Hepatocyte (in vitro differentiated cells): ENCODE measurements around the gene CCDC158. TPM values are rescaled to one million over a fixed set of nuclear protein-coding genes. Genes with fewer than 3 reads are reported as not detected.

ENCODE experiments used
- DNase-seq: peaks from one replicate; pipeline ENCODE4 v3.0.0-alpha.2; 2016; ENCODE audit warnings: low spot score
- H2AFZ ChIP-seq: fragments of 200-600 bp; sonication (generic); 2 replicates; pipeline ENCODE4 v1.6.0; 2016; ENCODE audit warnings: antibody characterized with exemption, mild to moderate bottlenecking
- H3K27ac ChIP-seq: fragments of 200-600 bp; sonication (generic); 2 replicates; pipeline ENCODE4 v1.5.1; 2016; ENCODE audit warnings: mild to moderate bottlenecking
- H3K27me3 ChIP-seq: fragments of 200-600 bp; sonication (generic); 2 replicates; pipeline ENCODE4 v1.6.1; 2016
- H3K36me3 ChIP-seq: fragments of 200-600 bp; sonication (generic); replicated peaks from 2 replicates; pipeline ENCODE4 v1.5.1; 2016; ENCODE audit warnings: low read depth; ENCODE audit not compliant: insufficient read depth
- H3K4me1 ChIP-seq: fragments of 200-600 bp; sonication (generic); 2 replicates; pipeline ENCODE4 v1.5.1; 2016; ENCODE audit warnings: mild to moderate bottlenecking, moderate library complexity; ENCODE audit not compliant: insufficient read depth
- H3K4me2 ChIP-seq: fragments of 200-600 bp; sonication (generic); 2 replicates; pipeline ENCODE4 v1.6.0; 2016
- H3K4me3 ChIP-seq: fragments of 200-600 bp; sonication (generic); 2 replicates; pipeline ENCODE4 v1.5.1; 2016; ENCODE audit warnings: mild to moderate bottlenecking
- H3K79me2 ChIP-seq: fragments of 200-600 bp; sonication (generic); 2 replicates; pipeline ENCODE4 v1.6.0; 2017; ENCODE audit warnings: mild to moderate bottlenecking
- H3K9me2 ChIP-seq: fragments of 200-600 bp; sonication (generic); replicated peaks from 2 replicates; pipeline ENCODE4 v1.6.0; 2017; ENCODE audit warnings: mild to moderate bottlenecking; ENCODE audit not compliant: insufficient read depth
- H3K9me3 ChIP-seq: fragments of 200-600 bp; sonication (generic); 2 replicates; pipeline ENCODE4 v1.5.1; 2016; ENCODE audit warnings: low read depth, mild to moderate bottlenecking
- H4K20me1 ChIP-seq: fragments of 200-600 bp; sonication (generic); 2 replicates; pipeline ENCODE4 v1.6.0; 2016; ENCODE audit warnings: mild to moderate bottlenecking; ENCODE audit not compliant: insufficient read depth, poor library complexity, severe bottlenecking
- EZH2 ChIP-seq: fragments of 200-600 bp; sonication (generic); IDR thresholded peaks from 2 replicates; pipeline ENCODE4 v1.6.1; 2016; ENCODE audit warnings: antibody characterized with exemption, mild to moderate bottlenecking, borderline replicate concordance
- EZH2phosphoT487 ChIP-seq: fragments of 200-600 bp; sonication (generic); IDR thresholded peaks from one replicate; pipeline ENCODE4 v1.6.1; 2018; ENCODE audit warnings: antibody characterized with exemption, mild to moderate bottlenecking, low read depth, moderate library complexity; ENCODE audit not compliant: unreplicated experiment, severe bottlenecking
- WGBS: methylation state at CpG from one replicate; pipeline ENCODE4 v1.1.6; 2016; ENCODE audit warnings: low lambda C conversion rate; ENCODE audit errors: missing lambda C conversion rate; 5-methylcytosine and 5-hydroxymethylcytosine counted together
- polyA plus RNA-seq: library from polyadenylated mRNA; unstranded; fragments of >200 nt; fragmentation: Nextera tagmentation; extraction: Ambion mirVana; gene quantifications from 2 replicates; pipeline ENCODE4 v1.2.1, GENCODE V29; 2016
- total RNA-seq: library from RNA; depleted of rRNA; stranded (reverse); fragments of >200 nt; gene quantifications from 2 replicates; pipeline ENCODE4 v1.2.3, GENCODE V29; 2014
- TF ChIP-seq, protein P1 (sequence below): fragments of 200-600 bp; sonication (generic); IDR thresholded peaks from 2 replicates; pipeline ENCODE4 v1.5.1; 2016; ENCODE audit warnings: antibody characterized with exemption, mild to moderate bottlenecking; ENCODE audit not compliant: poor library complexity

Gene CCDC158
- total and polyA plus RNA-seq, 2 experiments from 2014 or later: 0.04 TPM; not detected in 1

- no peak overlapping the region for H3K4me3 ChIP-seq
- no peaks in the 10 kb centered on the region for H3K27me3 ChIP-seq
- H3K79me2 ChIP-seq: peaks cover 39% of the 10 kb centered on the region
- no peak overlapping the region for H2AFZ ChIP-seq
- TF ChIP-seq EZH2 (no peak), EZH2phosphoT487 (no peak)
- TF ChIP-seq, protein P1, sequence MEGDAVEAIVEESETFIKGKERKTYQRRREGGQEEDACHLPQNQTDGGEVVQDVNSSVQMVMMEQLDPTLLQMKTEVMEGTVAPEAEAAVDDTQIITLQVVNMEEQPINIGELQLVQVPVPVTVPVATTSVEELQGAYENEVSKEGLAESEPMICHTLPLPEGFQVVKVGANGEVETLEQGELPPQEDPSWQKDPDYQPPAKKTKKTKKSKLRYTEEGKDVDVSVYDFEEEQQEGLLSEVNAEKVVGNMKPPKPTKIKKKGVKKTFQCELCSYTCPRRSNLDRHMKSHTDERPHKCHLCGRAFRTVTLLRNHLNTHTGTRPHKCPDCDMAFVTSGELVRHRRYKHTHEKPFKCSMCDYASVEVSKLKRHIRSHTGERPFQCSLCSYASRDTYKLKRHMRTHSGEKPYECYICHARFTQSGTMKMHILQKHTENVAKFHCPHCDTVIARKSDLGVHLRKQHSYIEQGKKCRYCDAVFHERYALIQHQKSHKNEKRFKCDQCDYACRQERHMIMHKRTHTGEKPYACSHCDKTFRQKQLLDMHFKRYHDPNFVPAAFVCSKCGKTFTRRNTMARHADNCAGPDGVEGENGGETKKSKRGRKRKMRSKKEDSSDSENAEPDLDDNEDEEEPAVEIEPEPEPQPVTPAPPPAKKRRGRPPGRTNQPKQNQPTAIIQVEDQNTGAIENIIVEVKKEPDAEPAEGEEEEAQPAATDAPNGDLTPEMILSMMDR: no peak
- DNase-seq: no peak
- H3K4me1 ChIP-seq: peaks cover 27% of the 10 kb centered on the region
- 96% methylated on average over 3 of the region's 3 CpGs for WGBS
- no peak overlapping the region for H3K4me2 ChIP-seq
- H3K36me3 ChIP-seq: no peaks in the 10 kb centered on the region
- H3K9me2 ChIP-seq: no peaks in the 10 kb centered on the region
- H3K9me3 ChIP-seq: peaks cover 6% of the 10 kb centered on the region
- H3K27ac ChIP-seq: peak overlapping the region; percentile 83
- H4K20me1 ChIP-seq: no peaks in the 10 kb centered on the region
These were observed 118.0 kb downstream of the CCDC158 start for GRCh38 chr4:76302826-76303438.

DNA sequence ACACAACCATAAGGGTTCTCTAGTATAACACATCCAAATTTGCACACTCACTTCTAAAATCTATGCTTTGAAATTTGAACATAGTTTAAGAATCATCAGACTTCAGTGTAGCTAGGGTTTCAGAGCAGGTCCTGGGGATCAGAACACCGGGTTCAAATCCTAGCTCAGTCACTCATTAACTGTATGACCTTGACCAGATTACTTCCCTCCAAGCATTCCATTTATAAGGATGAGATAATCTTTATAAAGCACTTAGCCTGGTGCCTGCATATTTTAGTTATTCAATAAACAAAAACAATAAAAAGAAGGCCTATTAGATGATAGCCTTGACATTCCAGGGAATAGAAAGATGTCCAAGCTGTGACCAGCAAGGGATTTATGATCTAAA lies 119.2 kb downstream of the CCDC158 start:
- peaks cover 28% of the 10 kb centered on the region for H3K79me2 ChIP-seq
- H3K4me3 ChIP-seq: no peak overlapping the region
- H3K27ac ChIP-seq: peak overlapping the region; percentile 83
- peaks cover 22% of the 10 kb centered on the region for H3K4me1 ChIP-seq
- H4K20me1 ChIP-seq: no peaks in the 10 kb centered on the region
- H3K27me3 ChIP-seq: no peaks in the 10 kb centered on the region
- H3K4me2 ChIP-seq: peak overlapping the region; percentile 51
- peaks cover 6% of the 10 kb centered on the region for H3K9me3 ChIP-seq
- 50% methylated on average over 1 of the region's 1 CpG for WGBS
- H3K36me3 ChIP-seq: no peaks in the 10 kb centered on the region
- no peak for DNase-seq
- TF ChIP-seq EZH2: no peak
- H3K9me2 ChIP-seq: no peaks in the 10 kb centered on the region
- H2AFZ ChIP-seq: no peak overlapping the region

DNA sequence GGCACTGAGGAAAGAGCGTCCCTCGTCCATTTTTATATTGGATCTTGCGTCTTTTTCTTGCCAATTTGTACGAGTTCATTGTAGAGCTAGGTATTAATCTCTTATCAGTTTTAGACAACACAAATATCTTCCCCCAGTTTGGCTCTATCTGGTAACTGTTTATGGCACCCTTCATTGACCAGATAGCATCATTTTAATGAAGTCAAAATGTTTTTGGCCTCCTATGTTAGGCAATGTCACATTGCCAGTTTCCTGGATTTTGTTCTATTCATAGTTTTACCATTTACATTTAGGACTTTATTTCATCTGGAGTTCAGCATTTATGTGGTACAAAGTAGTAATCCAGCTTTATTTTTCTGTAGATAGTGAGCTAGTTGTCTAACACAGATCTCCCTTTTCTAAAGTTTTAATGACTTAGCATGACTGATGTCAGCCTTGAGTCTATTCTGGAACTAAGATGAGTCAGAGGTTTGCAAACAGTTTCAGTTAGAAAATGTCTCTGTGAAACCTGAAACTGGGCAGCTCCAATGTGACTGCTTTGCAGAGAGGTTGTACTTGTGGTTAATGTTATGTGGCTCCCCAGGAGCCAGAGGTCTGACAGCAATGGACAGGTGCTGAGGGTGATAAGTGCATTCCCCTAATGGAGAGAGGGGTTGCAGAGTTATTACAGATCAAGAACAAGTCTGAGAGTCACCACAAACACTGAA lies 119.7 kb downstream of the CCDC158 start:
- peak overlapping the region; percentile 83 for H3K27ac ChIP-seq
- 74% methylated on average over 4 of the region's 4 CpGs for WGBS
- H3K4me1 ChIP-seq: peaks cover 22% of the 10 kb centered on the region
- H3K36me3 ChIP-seq: no peaks in the 10 kb centered on the region
- peak overlapping the region; percentile 51 for H3K4me2 ChIP-seq
- H3K9me3 ChIP-seq: peaks cover 6% of the 10 kb centered on the region
- H3K9me2 ChIP-seq: no peaks in the 10 kb centered on the region
- peaks cover 28% of the 10 kb centered on the region for H3K79me2 ChIP-seq
- no peak overlapping the region for H3K4me3 ChIP-seq
- TF ChIP-seq, protein P1: no peak
- TF ChIP-seq EZH2: no peak
- no peak for TF ChIP-seq EZH2phosphoT487
- no peaks in the 10 kb centered on the region for H4K20me1 ChIP-seq
- H3K27me3 ChIP-seq: no peaks in the 10 kb centered on the region
- H2AFZ ChIP-seq: no peak overlapping the region
- DNase-seq: peak; percentile 77

GRCh38 chr4:76300012-76300411 lies 120.9 kb downstream of the CCDC158 start:
- H3K27ac ChIP-seq: peak overlapping the region; percentile 83
- H3K4me3 ChIP-seq: no peak overlapping the region
- H3K36me3 ChIP-seq: no peaks in the 10 kb centered on the region
- TF ChIP-seq, protein P1: no peak
- no peak for TF ChIP-seq EZH2phosphoT487
- TF ChIP-seq EZH2: no peak
- H3K4me1 ChIP-seq: peaks cover 22% of the 10 kb centered on the region
- no peaks in the 10 kb centered on the region for H3K27me3 ChIP-seq
- WGBS: 98% methylated on average over 4 of the region's 4 CpGs
- H3K9me3 ChIP-seq: peaks cover 6% of the 10 kb centered on the region
- H3K4me2 ChIP-seq: no peak overlapping the region
- H3K79me2 ChIP-seq: peaks cover 22% of the 10 kb centered on the region
- no peaks in the 10 kb centered on the region for H4K20me1 ChIP-seq
- no peak for DNase-seq
- H2AFZ ChIP-seq: no peak overlapping the region
- H3K9me2 ChIP-seq: no peaks in the 10 kb centered on the region
